ENCODE results near the gene ZNF160.
"Not testable (repeated sequence)": the region's sequence is repeated elsewhere in the genome, so short reads cannot be mapped to it uniquely, and the experiment has no call there.

Gene ZNF160

DNA sequence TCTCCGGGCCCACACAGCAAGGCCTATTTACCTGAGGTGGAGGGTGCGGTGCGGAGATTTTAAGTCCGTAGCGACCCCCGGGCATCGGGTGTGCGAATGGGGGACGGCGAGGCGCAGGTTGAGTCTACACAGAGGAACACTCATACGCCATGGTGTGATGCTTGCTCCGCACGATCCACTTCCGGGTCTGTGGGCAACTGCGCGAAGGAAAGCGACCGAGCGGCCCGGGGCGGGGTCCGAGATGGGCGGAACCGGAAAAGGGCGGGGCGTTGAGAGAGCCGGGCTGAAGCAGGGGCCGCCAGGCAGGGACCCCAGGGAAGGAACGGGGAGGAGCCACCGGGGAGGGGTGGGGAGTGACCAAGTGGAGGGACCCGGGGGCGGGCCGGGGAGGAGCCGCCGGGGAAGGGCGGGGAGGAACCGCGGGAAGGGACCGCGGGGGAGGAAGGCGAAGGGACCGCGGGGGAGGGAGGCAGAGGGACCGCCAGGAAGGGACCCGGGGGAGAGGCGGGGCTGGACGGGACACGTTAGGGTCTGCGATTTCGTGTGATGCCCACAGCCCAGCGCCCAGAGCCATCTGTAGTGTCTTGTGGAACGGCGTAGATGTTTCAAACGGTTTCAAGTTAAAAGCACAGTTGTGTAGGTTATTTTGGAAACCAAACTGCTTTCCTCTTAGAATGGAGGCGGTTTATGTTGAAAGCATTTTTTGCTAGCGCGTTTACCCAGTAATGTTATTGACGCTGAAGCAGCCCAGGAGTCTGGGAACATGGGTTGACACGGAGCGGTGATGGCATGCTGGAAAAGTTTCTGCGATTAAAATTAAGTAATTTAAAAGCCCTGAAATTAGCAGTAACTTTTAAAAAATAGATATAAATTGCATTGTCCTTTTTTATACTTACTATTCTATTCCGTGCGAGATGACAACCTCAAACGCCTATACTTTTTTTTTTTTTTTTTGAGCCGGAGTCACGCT lies at the start of gene ZNF160:
Gene ZNF160 (minus strand): TSS at position 189 of the 970 bp plus-strand sequence. CDS start 17,146 bp downstream, outside the sequence.
- peak; percentile 99 for DNase-seq

DNA sequence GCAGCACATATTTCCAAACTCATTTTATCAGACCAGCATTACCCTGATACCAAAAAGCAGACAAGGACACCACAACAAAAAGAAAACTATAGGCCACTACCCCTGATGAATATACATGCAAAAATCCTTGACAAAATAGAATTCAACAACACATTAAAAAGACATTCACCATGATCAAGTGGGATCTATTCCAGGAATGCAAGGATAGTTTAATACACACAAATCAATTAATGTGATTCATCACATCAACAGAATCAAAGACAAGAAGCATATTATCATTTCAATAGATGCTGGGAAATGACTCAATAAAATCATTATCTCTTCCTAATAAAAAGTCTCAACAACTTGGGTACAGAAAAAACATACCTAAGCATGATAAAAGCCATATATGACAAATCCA lies 44.4 kb upstream of the ZNF160 start:
- no peak for DNase-seq

DNA sequence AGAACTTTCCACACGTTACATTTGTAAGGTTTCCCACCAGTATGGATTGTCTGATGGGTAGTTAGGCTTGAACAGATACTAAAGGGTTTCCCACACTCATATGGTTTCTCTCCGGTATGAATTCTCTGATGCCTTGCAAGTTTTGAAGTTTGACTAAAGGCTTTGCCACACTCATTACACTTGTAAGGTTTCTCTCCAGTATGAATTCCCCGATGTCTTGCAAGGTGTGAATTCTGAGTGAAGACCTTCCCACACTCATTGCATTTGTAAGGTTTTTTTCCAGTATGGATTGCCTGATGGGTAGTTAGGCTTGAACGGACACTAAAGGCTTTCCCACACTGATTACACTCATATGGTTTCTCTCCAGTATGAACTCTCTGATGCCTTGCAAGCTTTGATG lies 37.1 kb upstream of the ZNF160 start:
- DNase-seq, result no peak

DNA sequence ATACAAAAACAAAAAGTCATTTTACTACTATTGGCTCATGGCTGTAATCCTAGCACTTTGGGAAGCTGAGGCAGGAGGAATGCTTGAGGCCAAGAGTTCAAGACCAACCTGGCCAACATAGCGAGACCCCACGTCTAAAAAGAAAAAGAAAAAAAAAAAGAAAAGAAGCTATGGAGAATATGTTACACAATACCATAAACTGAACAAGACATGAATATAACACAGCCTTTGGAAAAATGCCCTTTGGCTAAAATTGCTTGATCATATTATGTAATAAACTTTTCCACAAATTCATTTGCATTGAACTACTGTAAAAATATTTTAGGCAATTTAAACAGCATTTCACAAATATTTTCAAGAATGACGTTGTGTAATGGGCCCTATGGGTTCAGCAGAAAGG lies 33.2 kb upstream of the ZNF160 start:
- no peak for DNase-seq

DNA sequence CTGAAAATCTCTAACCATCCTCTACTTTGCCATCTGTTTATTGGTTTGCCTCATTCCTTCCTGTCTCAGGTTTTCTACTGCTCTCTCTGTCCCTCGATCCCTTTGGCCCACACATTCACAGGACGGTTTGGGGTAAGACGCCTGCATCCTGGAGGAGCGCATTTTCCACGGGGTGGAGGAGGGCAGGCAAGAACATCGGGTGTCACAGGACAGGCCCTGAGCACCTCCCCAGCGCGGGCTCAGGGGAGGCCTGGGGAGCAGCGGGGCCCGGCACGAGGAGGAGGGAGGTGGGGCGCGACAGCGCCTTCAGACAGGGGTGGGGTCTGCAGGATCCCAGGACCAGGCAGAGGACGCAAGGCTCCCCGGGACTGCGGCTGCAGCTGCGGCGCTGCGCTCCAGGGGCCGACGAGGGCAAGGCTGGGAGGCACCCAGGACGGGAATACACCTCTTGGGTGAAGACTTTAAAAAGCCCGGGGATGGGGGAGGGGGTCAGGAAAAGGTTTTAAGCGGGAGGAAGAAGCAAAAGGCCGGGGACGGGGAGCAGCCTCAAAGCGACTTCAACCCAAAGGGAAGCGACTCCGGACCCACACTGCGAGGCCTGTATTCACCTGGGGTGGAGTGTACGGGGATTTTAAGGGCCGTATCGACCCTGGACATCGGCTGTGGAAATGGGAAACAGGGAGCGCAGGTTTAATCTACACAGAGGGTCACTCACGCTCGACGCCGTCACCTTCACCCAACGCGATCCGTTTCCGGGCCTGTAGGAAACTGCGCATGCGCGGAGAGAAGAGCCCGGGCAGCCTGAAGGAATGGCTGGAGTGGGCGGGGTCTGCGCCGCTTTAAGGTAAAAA lies 29.1 kb upstream of the ZNF160 start, which contains the start of gene ZNF415:
Gene ZNF415 (minus strand): TSS at position 770 of the 851 bp plus-strand sequence. CDS start 10,234 bp downstream, outside the sequence.
- DNase-seq, result peak; percentile 90

DNA sequence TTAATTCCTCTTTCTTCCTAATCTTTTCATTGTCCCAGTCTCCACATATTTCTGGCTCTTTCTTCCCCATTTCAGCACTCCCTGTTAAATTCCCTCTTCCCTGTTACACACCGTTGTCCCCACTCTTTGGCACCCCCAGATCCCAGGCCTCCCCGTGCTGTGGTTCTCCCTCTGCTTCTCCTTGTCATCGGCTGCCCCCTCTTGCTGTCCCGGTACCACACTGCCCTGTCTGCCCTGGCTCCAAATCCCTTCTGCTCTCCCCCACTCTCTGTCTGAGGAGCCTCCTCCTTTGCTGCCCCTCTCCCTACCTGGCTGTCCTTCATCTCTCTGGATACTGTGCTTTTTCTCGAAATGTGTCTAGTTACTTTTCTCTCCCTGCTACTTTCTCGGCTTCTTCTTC lies 28.5 kb upstream of the ZNF160 start:
- no peak for DNase-seq

DNA sequence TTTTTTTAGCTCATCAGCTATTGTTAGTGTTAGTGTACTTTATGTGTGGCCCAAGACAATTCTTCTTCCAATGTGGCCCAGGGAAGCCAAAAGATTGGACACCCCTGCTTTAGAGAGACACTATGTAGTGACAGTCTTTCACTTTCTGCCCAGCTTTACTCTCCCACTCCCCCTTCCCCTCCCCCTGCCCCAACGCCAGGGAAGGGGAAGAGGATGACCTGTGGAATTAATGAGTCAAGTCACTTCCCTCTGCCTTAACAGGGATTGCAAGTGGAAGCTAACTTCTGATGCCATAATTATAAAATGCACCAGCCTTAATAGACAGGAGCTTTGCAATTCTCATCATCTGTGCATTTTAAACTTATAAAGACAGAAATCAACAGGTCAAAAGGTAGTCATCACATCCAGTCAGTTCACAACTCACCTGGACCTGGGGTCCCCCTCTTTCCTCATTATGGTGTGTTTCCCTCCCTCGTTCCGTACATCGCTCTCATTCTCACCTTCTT lies 27.9 kb upstream of the ZNF160 start:
- no peak for DNase-seq

DNA sequence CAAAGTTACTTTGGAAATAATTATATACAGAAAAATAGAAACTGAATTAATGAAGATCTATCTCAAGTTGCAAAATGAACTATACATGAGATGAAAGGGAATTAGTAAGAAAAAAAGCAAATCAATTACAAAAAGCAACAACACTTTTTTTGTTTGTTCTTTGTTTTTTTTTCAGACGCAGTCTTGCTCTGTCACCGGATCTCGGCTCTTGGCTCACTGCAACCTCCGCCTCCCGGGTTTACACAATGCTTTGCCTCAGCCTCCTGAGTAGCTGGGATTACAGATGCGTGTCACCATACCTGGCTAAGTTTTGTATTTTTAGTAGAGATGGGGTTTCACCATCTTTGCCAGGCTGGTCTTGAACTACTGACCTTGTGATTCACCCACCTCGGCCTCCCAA lies 27.3 kb upstream of the ZNF160 start:
- DNase-seq, result no peak

DNA sequence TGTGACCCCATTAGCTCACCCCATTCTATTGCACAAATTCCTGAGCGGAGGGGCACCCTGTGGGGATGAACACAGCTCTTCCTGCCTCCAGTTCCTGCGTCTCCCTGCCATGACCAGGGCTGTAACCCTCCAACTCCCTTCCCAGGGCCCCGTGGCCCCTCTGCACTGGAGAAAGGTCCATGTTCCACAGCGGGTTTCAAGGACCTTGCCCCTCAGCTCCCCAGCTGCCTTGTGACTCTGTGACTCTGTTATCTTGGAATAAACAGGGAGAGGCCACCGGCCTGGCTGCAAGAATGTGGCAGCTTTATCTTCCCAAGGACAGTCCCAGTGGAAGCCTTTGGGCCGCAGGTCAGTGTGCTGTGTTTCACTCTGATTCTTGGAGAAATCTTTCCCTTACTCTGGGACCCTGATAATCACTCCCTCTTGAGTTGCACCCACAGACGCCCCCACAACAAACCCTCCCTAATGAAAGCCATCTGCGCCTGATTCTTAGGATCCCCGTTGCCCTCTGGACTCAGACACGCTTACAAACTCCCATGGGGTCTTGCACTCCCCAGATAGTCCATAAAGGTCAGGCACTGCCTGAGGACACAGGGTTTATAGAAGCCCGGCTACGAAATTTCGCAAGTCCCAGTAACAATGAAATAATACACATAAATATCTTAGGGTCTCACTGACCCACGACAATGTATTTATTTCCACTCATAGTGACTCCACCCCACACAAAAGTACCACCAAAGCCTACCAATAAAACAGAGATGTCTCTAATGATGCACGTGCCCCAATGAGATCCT lies 23.7 kb upstream of the ZNF160 start:
- DNase-seq, result not testable (repeated sequence)

DNA sequence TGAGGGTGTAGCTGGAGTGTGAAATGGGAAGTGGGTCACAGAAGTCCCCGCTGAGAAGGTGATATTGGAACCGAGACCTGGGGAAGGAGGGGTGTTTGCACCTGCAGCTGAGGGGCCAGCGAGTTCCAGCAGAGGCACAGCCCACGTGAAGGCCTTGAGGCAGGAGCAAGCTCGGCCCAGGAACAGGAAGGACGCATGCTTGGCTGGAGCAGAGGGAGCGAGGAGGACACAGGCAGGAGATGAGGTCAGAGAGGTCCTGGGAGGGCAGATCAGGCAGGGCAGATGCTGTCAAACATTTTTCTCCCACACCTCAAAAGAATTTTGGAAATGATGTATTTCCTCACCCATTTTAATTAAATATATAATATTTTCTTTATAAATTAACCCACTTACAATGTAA lies 20.2 kb upstream of the ZNF160 start:
- DNase-seq, result no peak

DNA sequence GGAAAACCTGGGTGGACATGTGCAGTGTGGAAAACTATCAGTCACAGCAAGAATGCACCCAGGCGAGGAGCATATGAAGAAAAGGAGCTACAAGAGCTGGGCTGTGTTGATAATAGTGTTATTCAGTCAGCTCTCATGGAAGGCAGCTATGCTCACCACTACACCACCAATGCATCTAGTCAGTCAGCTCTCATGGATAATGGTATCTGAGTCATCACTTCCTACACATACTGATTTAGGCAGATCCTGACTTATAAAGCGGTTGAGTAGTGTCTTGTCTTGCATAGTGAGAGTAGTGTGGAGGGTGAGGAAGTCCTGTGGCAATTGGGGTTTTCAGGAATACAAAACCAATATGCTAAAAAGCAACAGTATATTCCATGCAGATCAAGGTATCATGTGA lies 9.1 kb upstream of the ZNF160 start:
- no peak for DNase-seq

DNA sequence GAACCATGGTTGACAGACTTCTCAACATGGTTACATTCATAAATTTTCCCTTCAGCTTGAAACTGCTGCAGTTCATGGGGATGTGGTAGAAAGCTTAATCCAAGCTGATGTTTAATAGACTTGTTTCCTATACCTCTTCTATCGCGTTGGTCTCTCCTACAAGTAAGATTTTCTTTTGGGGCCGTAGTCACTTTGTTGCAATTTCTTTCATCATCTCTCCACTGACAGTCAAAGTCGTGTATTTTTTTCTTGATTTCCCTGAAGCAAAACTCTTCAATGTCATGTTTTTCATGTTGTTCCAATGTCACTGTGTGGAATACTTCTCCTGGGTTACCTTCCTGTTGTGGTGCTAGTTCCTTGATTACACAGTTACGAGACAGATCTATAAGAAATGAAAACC lies 6.3 kb upstream of the ZNF160 start:
- no peak for DNase-seq

DNA sequence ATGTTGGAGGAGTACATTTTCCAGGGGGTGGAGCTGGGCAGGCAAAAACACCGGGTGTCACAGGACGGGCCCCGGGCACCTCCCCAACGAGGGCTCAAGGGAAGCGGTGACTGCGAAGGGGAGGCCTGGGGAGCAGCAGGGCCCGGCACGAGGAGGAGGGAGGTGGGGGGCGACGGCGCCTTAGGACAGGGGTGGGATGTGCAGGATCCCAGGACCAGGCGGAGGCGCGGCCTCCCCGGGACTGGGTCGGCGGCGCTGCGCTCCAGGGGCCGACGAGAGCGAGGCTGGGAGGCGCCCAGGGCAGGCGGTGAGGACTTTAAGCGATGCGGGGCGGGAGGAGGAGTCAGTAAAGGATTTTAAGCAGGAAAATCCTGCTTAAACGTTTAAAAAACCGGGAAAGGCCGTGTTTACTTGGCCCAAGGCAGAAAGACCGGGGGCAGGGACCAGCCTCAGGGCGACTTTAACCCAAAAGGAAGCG lies 427 bp downstream of the ZNF160 start:
- no peak for DNase-seq

DNA sequence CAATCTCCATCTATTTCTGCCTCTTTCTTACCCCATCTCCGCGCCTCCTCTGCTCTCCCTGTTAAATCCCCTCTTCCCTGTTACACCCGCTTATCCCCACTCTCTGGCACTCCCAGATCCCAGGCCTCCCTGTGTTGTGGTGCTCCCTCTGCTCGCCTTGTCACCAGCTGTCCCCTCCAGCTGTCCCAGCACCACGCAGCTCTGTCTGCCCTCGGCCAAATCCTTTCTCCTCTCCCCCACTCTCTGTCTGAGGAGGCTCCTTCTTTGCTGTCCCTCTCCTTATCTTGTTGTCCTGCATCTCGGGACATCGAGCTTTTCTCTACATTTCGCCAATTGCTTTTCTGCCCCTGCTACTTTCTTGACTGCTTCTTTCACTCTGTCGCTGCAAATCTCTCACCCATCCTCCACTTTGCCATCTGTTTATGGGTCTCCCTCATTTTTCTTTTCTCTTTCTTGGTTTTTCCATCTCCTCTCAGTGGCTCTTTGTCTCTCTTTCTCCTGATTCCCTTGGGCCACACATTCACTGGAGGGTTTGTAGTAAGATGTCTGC lies 941 bp downstream of the ZNF160 start:
- DNase-seq, result peak; percentile 45

DNA sequence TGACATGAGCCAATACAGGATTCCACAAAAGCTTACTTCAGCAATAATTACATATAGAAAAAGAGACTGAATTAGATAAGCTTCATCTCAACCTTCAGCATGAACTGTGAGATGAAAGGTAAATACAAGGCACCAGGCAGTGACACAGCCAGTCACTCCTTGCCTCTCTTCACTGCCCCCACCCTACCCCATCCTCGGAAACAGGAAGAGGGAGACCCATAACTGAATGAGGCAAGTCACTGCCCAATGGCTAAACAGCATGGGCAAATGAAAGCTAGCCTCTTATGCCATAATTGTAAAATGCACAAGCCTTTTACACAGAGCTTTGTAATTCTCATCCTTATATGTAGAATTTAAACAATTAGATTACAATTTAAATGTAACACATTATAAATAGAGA lies 1.7 kb downstream of the ZNF160 start:
- DNase-seq, result no peak

DNA sequence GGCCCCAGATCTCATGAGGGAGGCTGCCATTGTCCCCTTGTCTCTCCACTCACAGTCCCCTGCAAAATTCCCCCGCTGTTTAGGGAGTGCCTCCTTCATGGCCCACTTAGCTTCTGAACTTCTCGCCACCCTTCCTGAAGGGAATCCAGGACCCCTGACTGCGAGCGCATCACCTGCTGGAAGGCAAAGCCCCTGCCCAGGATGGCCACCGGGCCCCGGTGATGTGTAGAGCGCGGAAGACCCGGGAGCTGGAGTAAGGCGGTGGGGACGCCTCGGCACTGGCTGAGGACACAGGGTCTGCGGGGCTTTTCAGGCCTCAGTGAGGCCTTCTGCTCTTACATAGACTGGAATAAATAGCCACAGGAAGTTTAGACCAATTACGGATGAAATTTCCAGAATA lies 4.7 kb downstream of the ZNF160 start:
- DNase-seq, result not testable (repeated sequence)

DNA sequence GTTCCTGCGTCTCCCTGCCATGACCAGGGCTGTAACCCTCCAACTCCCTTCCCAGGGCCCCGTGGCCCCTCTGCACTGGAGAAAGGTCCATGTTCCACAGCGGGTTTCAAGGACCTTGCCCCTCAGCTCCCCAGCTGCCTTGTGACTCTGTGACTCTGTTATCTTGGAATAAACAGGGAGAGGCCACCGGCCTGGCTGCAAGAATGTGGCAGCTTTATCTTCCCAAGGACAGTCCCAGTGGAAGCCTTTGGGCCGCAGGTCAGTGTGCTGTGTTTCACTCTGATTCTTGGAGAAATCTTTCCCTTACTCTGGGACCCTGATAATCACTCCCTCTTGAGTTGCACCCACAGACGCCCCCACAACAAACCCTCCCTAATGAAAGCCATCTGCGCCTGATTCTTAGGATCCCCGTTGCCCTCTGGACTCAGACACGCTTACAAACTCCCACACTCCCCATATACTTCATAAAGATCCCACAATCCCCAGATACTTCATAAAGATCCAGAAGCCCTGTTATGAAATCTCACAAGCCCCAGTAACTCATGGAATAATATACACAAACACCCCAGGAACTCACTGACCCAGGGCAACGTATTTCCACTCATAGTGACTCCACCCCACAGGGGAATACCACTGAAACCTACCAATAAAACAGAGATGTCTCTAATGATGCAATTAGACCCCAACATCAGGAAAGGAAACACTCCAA lies 6.1 kb downstream of the ZNF160 start:
- not testable (repeated sequence) for DNase-seq

DNA sequence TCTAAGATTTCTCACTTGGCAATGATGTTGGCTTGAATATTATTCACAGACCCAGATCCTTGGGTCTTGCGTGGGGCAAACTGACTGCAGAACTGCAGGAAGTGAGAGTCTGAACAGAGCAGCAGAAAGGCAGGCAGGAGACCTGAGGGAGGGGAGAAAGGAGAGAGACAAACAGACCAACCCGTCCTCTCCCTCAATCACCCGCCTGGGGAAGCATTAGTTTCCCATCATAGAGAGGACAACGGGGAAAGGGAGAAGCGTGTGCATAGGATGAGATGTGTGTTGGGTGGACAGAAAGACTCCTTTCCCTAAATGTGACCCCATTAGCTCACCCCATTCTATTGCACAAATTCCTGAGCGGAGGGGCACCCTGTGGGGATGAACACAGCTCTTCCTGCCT lies 6.6 kb downstream of the ZNF160 start:
- not testable (repeated sequence) for DNase-seq

DNA sequence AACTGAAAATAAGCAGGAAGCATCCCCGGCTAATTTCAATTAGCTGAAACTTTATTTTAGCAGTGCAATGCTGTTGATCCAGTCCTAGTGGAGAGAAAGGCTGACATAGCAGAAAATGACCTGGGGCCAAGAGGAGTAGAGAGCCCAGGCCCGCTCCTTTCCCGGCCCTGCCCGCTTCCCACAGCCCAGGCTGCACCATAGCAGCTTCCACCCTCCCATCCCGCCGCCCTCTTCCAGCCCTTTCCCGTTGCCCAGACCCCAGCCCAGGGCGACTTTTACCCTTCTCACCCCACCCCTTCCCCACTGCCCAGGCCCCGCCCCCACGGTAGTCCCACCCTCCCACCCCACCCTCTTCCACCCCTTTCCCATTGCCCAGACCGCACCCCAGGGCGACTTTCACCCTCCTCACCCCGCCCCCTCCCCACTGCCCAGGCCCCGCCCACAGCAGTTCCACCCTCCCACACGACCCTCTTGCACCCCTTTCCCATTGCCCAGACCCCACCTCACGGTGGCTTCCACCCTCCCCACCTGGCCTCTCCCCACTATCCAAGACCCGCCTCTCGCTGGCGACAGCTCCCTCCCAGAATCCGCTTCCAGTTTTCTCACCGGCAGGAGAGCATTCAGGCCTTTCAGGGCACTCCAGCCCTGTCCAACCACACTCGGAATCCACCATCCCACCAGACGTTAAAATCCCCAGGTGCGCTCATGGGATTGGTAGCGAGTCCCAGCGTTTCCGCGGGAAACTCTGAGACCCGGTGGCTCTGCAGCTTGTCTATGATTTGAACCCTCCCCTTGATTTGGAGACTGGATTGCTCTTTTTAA lies 8.3 kb downstream of the ZNF160 start:
- DNase-seq, result no peak

DNA sequence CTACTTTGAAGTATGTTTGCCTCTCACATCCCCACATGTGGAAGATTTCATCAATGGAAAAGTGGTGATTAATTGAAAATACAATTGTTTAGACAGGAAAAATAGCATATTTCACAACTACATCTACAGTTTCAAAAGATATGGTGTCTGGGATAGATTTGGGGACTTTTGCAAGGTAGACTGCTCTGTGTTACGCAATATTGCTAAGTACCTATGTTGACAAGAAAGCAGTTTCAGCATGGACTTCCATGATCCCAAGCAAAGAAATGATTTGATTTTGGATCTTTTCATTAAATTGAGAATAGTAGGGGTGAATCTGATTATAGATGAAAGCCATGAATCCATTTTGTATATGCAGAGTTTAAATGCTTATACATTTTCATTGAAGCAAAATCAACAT lies 10.5 kb downstream of the ZNF160 start:
- DNase-seq, result no peak

All from femur (tissue), 1 donor.